Heart left ventricle (tissue), 16 donors: Measurements from ENCODE around the gene MRPL43. TPM values are rescaled to one million over a fixed set of nuclear protein-coding genes. Genes with fewer than 3 reads are reported as not detected.

ENCODE experiments used
- ATAC-seq, 4 donors: fragments of 200-7000 bp; cut with Tn5 transposase; one replicate each; pipeline ENCODE4 v1.9.1; 2020 to 2022; ENCODE audit warnings: moderate library complexity in 4 of 4, mild to moderate bottlenecking in 3 of 4, moderate number of reproducible peaks in 1 of 4
- DNase-seq, 5 donors: peaks; one replicate each; pipeline ENCODE4 v3.0.0-alpha.2; 2020
- H3K27ac ChIP-seq, 12 donors: fragments of 200-600 bp; sonication (generic) in 4 of 12; one replicate each; pipeline versions ENCODE4 v1.5.0 to v1.8.0; 2016 to 2022; ENCODE audit warnings: mild to moderate bottlenecking in 2 of 12
- H3K27me3 ChIP-seq, 9 donors: fragments of 200-600 bp; sonication (generic) in 2 of 9; one replicate each; pipeline versions ENCODE4 v1.5.1 to v1.8.0; 2016 to 2022; ENCODE audit warnings: mild to moderate bottlenecking in 3 of 9
- H3K36me3 ChIP-seq, 9 donors: fragments of 200-600 bp; sonication (generic) in 2 of 9; one replicate each; pipeline versions ENCODE4 v1.5.0 to v1.8.0; 2018 to 2022; ENCODE audit warnings: mild to moderate bottlenecking in 2 of 9
- H3K4me1 ChIP-seq, 12 donors: fragments of 200-600 bp; sonication (generic) in 4 of 12; one replicate each; pipeline versions ENCODE4 v1.5.0 to v1.8.0; 2016 to 2022; ENCODE audit warnings: mild to moderate bottlenecking in 3 of 12
- H3K4me3 ChIP-seq, 12 donors: fragments of 200-600 bp; sonication (generic) in 4 of 12; one replicate each; pipeline versions ENCODE4 v1.5.0 to v1.8.0; 2017 to 2022; ENCODE audit warnings: mild to moderate bottlenecking in 9 of 12, moderate library complexity in 4 of 12
- H3K9me3 ChIP-seq, 12 donors: fragments of 200-600 bp; sonication (generic) in 4 of 12; one replicate each; pipeline versions ENCODE4 v1.5.0 to v1.8.0; 2016 to 2022; ENCODE audit warnings: mild to moderate bottlenecking in 1 of 12
- POLR2A ChIP-seq, 2 donors: fragments of 450-650 bp; IDR thresholded peaks; one replicate each; pipeline ENCODE4 v1.6.1; 2017; ENCODE audit warnings: antibody characterized with exemption in 2 of 2, mild to moderate bottlenecking in 2 of 2, moderate library complexity in 2 of 2
- WGBS, 4 donors: extraction: QIAGEN DNeasy Blood & Tissue Kit in 2 of 4; methylation state at CpG; one replicate each; pipeline versions ENCODE4 v1.1.5 to v1.1.7; 2013 to 2018; 5-methylcytosine and 5-hydroxymethylcytosine counted together
- intact Hi-C, 10 donors: fragments of 100-400 bp; cut with DNase I; formaldehyde crosslinking; loops; one replicate each; pipeline versions ENCODE4 v1.11.1 to v1.14.2; 2022
- polyA plus RNA-seq, 2 donors: library from polyadenylated mRNA; stranded (reverse); fragments of 200-250 nt; gene quantifications; one replicate each; pipeline ENCODE4 v1.2.3, GENCODE V29; 2013
- total RNA-seq, 9 donors: library from RNA; depleted of rRNA in 2 of 9; stranded (reverse); fragments of >200 nt in 2 of 9; fragmentation: NEBNext Ultra II Directional in 3 of 9; extraction: Animal tissue kit (Norgen Biotek cat#: 25700) in 3 of 9; gene quantifications; one replicate each; pipeline versions ENCODE4 v1.1.0 to v1.2.4, GENCODE V29; 2016 to 2023
- TF ChIP-seq, protein P1 (sequence below), 12 donors: fragments of 200-600 bp; sonication (generic) in 4 of 12; IDR thresholded peaks; one replicate each; pipeline versions ENCODE4 v1.5.0 to v1.8.0; 2018 to 2022; ENCODE audit warnings: antibody characterized with exemption in 12 of 12, mild to moderate bottlenecking in 5 of 12
- donor health status: ischemic (EF 13 %, LVEDD 7.1; RV severe dilation, severe dysfunction).
- donor health status: healthy with polysubstance abuse.
- donor health status: DM: no; HTN: yes; CAD: no.
- donor health status: DM: no; HTN: no; CAD: no.
- donor health status: ischemic (EF 25% LVEDD 6.9; RV normal size, moderate dysfunction).
- donor health status: ischemic (EF 25% LVEDD 5.7; RV mildly dilated, moderate dysfunction).
- donor health status: healthy.
- donor health status: DM: yes; HTN: yes; CAD: no.
- donor health status: ischemic (EF 35%, LVEDD 5.7; RV mildly dilated, moderate dysfunction).
- donor health status: nonischemic (EF 11% LVEDD 7.7; RV severe dilation, severe dysfunction).
- donor health status: DM: yes; HTN: yes; CAD: no.
- donor health status: PGD.
- donor health status: ischemic (EF 29% LVEDD 5.4; RV normal size, mild dysfunction).
- donor health status: nonischemic (EF 23%, LVEDD 6.1; RV moderate dilation, normal function).

MRPL43 gene
- total and polyA plus RNA-seq, 11 donors: 44.8 to 113 (median 59.1) TPM

DNA sequence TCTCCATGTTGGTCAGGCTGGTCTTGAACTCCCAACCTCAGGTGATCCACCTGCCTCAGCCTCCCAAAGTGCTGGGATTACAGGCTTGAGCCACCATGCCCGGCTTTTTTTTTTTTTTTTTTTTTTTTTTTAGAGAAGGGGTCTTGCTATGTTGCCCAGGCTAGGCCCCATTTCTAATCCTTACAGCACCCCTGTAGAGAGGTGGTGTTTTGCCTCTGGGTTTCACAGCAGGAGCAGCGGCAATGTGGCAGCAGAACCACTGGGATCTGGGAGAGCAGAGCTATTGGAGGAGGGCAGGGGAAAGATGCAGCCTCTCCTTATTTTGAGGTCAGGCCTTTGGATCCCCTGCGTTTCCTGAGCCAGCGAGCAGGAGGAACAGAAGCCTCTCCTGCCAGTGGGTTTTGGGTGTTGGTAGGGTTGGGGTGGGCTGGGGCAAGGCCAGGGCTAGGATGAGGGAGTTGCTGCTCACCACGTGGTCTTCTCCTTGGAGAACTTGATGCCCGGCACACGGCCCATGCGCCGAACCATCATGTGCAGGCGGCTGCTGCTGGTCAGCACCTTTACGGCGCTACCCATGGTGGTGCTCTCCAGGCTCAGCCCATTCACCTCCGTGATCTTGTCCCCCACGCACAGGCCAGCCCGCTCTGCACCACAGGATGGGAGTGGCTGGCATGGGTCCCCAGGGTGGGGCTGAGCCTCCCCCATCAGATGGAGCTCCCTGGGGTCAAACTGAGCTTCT lies 35.8 kb upstream of the MRPL43 start:
- H3K36me3 ChIP-seq: no peaks in the 10 kb centered on the region
- no peaks in the 10 kb centered on the region for H3K9me3 ChIP-seq
- H3K27me3 ChIP-seq: peaks cover 0 to 10% (median 0%) of the 10 kb centered on the region in 9 donors
- ATAC-seq (no peak), DNase-seq (peak in 1 of 5 donors; percentile 51)
- H3K4me1 ChIP-seq: peaks cover 0 to 11% (median 6%) of the 10 kb centered on the region in 12 donors
- intact Hi-C loops: no loop called here
- H3K27ac ChIP-seq: no peak overlapping the region
- 90 to 96% (median 91%) methylated on average over 4 to 15 of the region's 15 CpGs for WGBS, 4 donors
- H3K4me3 ChIP-seq: no peak overlapping the region
- no peak for TF ChIP-seq POLR2A (IDR thresholded peaks at IDR 0.05)

DNA sequence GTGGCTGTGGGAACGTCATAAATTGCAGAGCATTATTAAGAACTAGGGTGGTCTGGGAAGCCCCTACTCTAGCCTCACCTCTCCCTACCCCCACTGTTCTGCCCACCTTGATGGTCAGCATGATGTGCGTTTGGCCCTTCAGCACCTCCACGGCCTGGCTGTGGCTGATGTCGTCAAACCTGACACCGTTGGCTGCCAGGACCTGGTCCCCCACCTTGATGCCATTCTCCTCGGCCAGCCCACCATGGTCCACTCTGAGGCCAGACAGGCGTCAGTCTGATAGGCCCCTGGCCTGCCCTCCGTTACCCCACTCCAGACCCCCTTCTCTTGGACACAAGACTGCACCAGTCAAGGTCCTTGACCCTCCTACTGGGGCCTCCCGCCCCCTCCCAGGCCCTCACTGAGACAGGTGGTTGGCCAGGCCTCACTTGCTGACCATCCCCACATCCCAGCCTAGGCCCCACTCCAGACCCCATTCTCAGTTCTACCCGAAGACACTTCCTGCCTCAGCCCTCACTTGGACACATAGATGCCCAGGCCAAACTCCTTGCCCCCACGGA lies 34.5 kb upstream of the MRPL43 start:
- DNase-seq (peak in 1 of 5 donors; percentile 46), ATAC-seq (no peak)
- intact Hi-C loops: no loop called here
- no peaks in the 10 kb centered on the region for H3K36me3 ChIP-seq
- 88 to 92% (median 90%) methylated on average over 11 of the region's 11 CpGs for WGBS, 4 donors
- no peak for TF ChIP-seq POLR2A (IDR thresholded peaks at IDR 0.05)
- TF ChIP-seq, protein P1, sequence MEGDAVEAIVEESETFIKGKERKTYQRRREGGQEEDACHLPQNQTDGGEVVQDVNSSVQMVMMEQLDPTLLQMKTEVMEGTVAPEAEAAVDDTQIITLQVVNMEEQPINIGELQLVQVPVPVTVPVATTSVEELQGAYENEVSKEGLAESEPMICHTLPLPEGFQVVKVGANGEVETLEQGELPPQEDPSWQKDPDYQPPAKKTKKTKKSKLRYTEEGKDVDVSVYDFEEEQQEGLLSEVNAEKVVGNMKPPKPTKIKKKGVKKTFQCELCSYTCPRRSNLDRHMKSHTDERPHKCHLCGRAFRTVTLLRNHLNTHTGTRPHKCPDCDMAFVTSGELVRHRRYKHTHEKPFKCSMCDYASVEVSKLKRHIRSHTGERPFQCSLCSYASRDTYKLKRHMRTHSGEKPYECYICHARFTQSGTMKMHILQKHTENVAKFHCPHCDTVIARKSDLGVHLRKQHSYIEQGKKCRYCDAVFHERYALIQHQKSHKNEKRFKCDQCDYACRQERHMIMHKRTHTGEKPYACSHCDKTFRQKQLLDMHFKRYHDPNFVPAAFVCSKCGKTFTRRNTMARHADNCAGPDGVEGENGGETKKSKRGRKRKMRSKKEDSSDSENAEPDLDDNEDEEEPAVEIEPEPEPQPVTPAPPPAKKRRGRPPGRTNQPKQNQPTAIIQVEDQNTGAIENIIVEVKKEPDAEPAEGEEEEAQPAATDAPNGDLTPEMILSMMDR (IDR thresholded peaks at IDR 0.05): no peak
- H3K4me1 ChIP-seq: peaks cover 0 to 15% (median 6%) of the 10 kb centered on the region in 12 donors
- no peak overlapping the region for H3K4me3 ChIP-seq
- no peak overlapping the region for H3K27ac ChIP-seq
- H3K27me3 ChIP-seq: peaks cover 0 to 17% (median 0%) of the 10 kb centered on the region in 9 donors
- no peaks in the 10 kb centered on the region for H3K9me3 ChIP-seq

DNA sequence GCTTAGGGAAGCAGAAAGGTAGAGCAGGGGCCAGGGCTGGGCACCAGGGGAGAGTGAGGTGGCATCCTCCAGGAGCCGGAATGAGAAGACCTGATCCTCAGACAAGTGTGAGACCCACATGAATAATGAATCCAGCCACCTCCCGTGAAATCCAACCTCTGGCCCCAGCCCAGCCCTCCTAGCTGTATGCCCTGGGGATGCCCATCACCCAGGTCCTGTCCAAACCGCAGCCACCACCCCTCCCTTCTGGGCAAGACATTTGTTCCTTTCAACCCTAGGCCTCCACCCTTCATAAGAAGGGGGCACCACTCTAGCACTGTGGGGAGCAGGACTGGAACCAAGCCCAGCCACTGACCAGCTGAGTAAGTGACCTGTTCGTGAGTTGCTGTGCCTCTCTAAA lies 33.9 kb upstream of the MRPL43 start:
- DNase-seq (no peak), ATAC-seq (no peak)
- no peaks in the 10 kb centered on the region for H3K9me3 ChIP-seq
- intact Hi-C loops: no loop called here
- no peaks in the 10 kb centered on the region for H3K36me3 ChIP-seq
- TF ChIP-seq, protein P1 (IDR thresholded peaks at IDR 0.05): no peak
- TF ChIP-seq POLR2A (IDR thresholded peaks at IDR 0.05): no peak
- peaks cover 0 to 17% (median 3%) of the 10 kb centered on the region in 9 donors for H3K27me3 ChIP-seq
- peaks cover 0 to 15% (median 6%) of the 10 kb centered on the region in 12 donors for H3K4me1 ChIP-seq
- H3K4me3 ChIP-seq: no peak overlapping the region
- whole genome bisulfite sequencing, 4 donors: 83 to 89% (median 88%) methylated on average over 4 of the region's 4 CpGs
- H3K27ac ChIP-seq: no peak overlapping the region

DNA sequence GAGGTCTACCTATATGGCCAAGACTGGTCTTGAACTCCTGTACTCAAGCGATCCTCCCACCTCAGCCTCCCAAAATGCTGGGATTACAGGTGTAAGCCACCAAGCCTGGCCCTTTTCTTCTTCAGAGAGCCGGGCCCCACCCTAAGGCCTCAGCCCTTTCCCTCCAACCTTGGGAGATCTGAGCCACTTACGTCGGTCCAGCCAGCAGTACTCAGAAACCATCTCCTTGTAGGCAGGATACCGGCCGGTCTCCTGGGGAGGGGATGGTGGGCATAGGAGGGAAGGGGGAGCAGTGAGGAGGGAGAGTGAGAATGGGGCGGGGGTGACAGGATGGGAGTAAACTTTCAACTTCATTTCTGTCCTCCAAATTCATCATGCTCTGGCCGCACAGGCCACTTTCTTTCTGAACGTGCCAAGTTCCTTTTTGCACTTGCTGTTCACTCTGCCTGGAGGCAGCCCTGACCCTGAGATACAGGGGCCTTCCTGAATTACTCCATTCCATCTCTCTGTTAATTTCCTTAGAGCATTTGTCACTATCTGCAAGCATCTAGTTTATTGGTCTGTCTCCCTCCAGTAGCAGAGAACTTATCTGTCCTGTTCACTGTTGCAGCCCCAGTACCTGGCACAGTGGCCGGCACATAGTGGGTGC lies 33.3 kb upstream of the MRPL43 start:
- intact Hi-C loops: no loop called here
- H3K27ac ChIP-seq: no peak overlapping the region
- peaks cover 0 to 17% (median 3%) of the 10 kb centered on the region in 9 donors for H3K27me3 ChIP-seq
- peak in 1 of 5 donors; percentile 27 for DNase-seq
- no peak overlapping the region for H3K4me3 ChIP-seq
- H3K36me3 ChIP-seq: no peaks in the 10 kb centered on the region
- peaks cover 0 to 15% (median 6%) of the 10 kb centered on the region in 12 donors for H3K4me1 ChIP-seq
- no peak for TF ChIP-seq POLR2A (IDR thresholded peaks at IDR 0.05)
- TF ChIP-seq, protein P1 (IDR thresholded peaks at IDR 0.05): no peak
- H3K9me3 ChIP-seq: no peaks in the 10 kb centered on the region
- WGBS, 4 donors: 77 to 85% (median 84%) methylated on average over 10 of the region's 10 CpGs
- no peak for ATAC-seq
